Effector memory CD4-positive, alpha-beta T cell (primary cell): ENCODE measurements around the gene SLC12A6.

Source experiments
- DNase-seq, 3 donors: peaks; one replicate each; pipeline ENCODE4 v3.0.0-alpha.2; 2020
- H3K27ac ChIP-seq: 2 replicates; pipeline ENCODE4 v1.7.0; 2013; ENCODE audit warnings: mild to moderate bottlenecking, low read length, moderate library complexity; ENCODE audit not compliant: insufficient read depth, poor library complexity, severe bottlenecking
- H3K27me3 ChIP-seq: replicated peaks from 2 replicates; pipeline ENCODE4 v1.7.0; 2013; ENCODE audit warnings: mild to moderate bottlenecking, low read length; ENCODE audit not compliant: insufficient read depth, control insufficient read depth, poor library complexity, severe bottlenecking
- H3K36me3 ChIP-seq: 2 replicates; pipeline ENCODE4 v1.7.0; 2013; ENCODE audit warnings: mild to moderate bottlenecking, low read length, moderate library complexity; ENCODE audit not compliant: control insufficient read depth, insufficient read depth
- H3K4me1 ChIP-seq: 2 replicates; pipeline ENCODE4 v1.7.0; 2013; ENCODE audit warnings: low read length, mild to moderate bottlenecking; ENCODE audit not compliant: control insufficient read depth, insufficient read depth, poor library complexity, severe bottlenecking
- H3K4me3 ChIP-seq: 2 replicates; pipeline ENCODE4 v1.7.0; 2013; ENCODE audit warnings: low read length, low read depth, mild to moderate bottlenecking; ENCODE audit not compliant: insufficient read depth, poor library complexity, severe bottlenecking
- H3K9me3 ChIP-seq: 2 replicates; pipeline ENCODE4 v1.7.0; 2013; ENCODE audit warnings: mild to moderate bottlenecking, low read length, moderate library complexity; ENCODE audit not compliant: control insufficient read depth

Gene SLC12A6

GRCh38 chr15:34182942-34183341, 154.6 kb downstream of the SLC12A6 start:
- no peaks in the 10 kb centered on the region for H3K9me3 ChIP-seq
- no peaks in the 10 kb centered on the region for H3K27me3 ChIP-seq
- H3K36me3 ChIP-seq: no peaks in the 10 kb centered on the region
- H3K27ac ChIP-seq: no peak overlapping the region
- no peak for DNase-seq
- H3K4me1 ChIP-seq: no peaks in the 10 kb centered on the region
- no peak overlapping the region for H3K4me3 ChIP-seq
